GM18508 (cell line): ENCODE measurements around the gene SLC6A15.

ENCODE experiments used
- ATAC-seq: cut with Tn5 transposase; IDR thresholded peaks from one replicate; pipeline ENCODE4 v1.9.1; 2021; ENCODE audit warnings: moderate number of reproducible peaks; ENCODE audit not compliant: insufficient read depth, unreplicated experiment

Gene SLC6A15

DNA sequence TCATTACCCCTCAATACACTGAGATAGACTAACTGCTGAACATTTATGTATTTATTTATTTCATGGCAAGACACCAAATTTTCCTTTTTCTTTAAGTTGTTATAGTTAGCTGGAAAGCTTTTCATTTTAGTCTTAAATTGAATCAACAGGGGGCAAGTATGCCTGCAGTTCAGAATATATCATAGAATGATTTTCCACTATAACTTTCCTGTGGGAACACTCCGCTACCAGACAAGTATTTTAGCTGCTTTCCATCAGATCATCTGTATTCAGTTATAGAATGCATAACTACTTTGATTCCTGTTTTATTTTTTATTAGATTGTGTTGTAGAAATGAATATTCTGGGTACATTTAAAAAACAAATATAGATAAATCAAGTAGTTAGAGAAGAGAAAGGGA is 102.0 kb downstream of the SLC6A15 start:
- ATAC-seq, result no peak
